Measurements from ENCODE around the gene PCBP3.
"Not testable (repeated sequence)": the region's sequence is repeated elsewhere in the genome, so short reads cannot be mapped to it uniquely, and the experiment has no call there.

Gene PCBP3

DNA sequence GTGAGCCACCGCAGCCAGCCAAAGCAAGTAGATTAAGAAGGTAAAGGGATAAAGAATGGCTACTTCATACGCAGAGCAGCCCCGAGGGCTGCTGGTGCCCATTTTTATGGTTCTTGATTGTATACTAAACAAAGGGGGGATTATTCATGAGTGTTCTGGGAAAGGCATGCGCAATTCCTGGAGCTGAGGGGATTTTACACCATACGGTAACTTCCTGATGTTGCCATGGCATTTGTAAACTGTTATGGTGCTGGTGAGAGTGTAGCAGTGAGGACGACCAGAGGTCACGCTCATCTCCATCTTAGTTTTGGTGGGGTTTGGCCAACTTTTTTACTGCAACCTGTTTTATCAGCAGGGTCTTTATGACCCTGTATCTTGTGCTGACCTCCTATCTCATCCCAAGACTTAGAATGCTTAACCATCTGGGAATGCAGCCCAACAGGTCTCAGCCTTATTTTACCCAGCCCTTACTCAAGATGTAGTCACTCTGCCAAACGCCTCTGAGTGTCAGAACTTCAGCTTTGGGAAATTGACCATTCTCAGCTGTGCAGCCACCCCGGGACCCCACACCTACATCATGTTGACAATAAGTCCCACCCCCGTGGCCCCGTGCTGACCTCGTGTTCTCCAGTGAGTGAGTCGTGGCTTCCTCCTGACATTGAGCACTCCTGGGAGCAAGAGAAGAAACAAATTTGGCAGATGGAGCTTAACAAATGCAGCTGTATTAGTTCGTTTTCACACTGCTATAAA lies 188.6 kb downstream of the PCBP3 start:
- DNase-seq: no peak

DNA sequence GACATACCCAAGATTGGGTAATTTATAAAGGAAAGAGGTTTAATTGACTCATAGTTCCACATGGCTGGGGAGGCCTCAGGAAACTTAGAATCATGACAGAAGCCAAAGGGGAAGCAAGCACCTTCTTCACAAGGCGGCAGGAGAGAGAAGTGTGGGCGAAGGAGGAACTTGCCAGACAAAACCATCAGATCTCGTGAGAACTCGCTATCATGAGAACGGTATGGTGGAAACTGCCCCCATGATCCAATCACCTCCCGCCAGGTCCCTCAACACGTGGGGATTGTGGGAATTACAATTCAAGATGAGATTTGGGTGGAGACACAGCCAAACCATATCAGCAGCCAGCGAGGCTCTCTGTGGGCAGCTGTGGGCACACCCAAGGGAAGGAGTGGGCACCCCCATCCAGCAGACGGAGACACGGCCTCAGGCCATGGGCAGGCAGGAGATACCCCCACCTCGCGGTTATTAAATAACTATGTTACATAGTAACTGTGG lies 189.3 kb downstream of the PCBP3 start:
- not testable (repeated sequence) for DNase-seq

- no peak for DNase-seq
These were observed 189.9 kb downstream of the PCBP3 start for GRCh38 chr21:45833414-45833813.

GRCh38 chr21:45834026-45834715 lies 190.6 kb downstream of the PCBP3 start:
- no peak for DNase-seq

- DNase-seq: no peak
These were observed 191.3 kb downstream of the PCBP3 start for GRCh38 chr21:45834821-45835293.

- DNase-seq: no peak
These were observed 192.1 kb downstream of the PCBP3 start for GRCh38 chr21:45835301-45836267.

DNA sequence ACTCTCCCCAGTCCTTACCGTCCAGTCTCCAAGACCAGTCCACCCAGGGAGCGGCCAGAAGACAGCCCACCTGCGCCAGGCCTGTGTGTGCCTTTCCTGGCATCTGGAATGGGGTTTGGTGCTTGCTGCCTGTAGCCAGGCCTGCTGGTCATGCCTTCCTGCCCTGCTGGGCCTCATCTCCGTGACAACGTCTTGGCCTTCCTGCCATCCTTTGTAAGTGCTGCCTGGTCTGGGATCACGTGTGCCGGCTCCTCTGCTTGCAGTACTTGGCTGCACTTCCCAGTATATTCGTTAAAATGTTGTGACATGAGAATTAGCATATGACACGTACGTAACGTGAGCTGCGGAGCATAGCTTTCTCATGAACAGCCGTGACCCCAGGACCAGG lies 192.7 kb downstream of the PCBP3 start:
- no peak for DNase-seq

DNA sequence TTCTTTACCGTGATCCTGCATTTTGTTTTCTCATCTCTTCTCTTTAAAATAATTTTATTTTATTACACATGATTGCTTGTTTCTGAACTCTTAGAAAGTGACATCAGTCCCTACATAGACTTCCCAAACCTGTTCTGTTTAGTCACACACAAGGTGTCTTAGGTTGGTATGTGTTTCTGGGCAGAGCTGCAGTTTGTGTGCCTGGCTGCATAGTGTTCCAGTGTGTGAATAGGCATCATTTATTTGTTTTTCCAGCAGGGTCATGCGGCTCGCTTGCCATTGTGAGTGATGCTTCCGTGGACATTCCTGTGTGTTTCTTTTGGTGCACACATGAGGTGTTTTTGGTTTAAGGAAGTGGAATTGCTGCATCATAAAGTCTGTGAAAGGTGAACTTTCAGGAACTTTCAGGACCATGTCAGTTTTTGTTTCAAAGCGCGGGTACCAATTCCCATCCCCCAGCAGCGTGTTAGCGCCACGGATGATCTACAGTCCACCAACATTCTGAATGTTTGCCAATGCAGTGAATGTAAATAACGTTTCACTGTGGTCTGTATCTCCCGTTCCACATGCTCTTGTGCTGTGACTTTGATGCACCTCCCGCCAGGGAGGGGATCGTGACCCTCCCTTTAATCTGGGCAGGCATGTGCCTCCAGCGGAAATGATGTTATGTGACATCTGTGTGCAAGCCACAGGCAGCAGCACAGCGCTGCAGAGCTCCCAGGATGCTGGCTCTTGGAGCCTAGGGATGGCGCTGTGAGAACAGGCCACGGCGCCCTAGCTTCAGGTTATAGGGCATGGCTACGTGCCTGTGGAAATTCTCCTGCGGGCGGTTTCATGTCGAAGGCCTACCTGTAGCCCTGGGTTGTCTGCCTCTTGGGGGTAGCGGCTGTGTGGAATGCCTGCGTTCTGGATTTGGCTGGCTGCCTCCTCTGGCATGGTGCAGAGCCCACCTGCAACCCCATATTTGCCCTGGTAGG lies 193.5 kb downstream of the PCBP3 start:
- DNase-seq: no peak

- DNase-seq: no peak
These were observed 194.4 kb downstream of the PCBP3 start for GRCh38 chr21:45837936-45838335.

- peak; percentile 80 for DNase-seq
These were observed 195.1 kb downstream of the PCBP3 start for GRCh38 chr21:45838634-45839033.

DNA sequence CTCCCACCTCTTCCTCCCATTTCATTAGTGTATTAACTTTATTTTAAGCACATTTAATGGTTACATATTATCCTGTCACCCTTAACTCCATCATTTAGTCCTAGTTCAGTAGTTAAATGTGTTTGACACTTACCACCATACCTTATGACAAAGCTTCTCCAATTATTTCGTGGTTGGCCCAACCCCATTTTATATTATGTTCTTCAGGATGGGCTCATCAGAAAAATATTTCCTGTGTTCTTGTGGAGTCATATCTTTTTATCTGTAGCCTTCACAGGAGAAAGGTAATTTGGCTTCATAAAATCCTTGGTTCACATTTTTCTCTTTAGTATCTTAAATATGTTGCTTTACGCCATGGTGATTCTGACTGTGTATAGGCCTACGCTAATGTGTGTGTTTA lies 195.7 kb downstream of the PCBP3 start:
- DNase-seq: peak; percentile 53

GRCh38 chr21:45841033-45841432 lies 197.5 kb downstream of the PCBP3 start:
- no peak for DNase-seq

GRCh38 chr21:45843426-45843825 lies 199.9 kb downstream of the PCBP3 start:
- DNase-seq: no peak

- DNase-seq: no peak
These were observed 200.7 kb downstream of the PCBP3 start for GRCh38 chr21:45844181-45844580.

DNA sequence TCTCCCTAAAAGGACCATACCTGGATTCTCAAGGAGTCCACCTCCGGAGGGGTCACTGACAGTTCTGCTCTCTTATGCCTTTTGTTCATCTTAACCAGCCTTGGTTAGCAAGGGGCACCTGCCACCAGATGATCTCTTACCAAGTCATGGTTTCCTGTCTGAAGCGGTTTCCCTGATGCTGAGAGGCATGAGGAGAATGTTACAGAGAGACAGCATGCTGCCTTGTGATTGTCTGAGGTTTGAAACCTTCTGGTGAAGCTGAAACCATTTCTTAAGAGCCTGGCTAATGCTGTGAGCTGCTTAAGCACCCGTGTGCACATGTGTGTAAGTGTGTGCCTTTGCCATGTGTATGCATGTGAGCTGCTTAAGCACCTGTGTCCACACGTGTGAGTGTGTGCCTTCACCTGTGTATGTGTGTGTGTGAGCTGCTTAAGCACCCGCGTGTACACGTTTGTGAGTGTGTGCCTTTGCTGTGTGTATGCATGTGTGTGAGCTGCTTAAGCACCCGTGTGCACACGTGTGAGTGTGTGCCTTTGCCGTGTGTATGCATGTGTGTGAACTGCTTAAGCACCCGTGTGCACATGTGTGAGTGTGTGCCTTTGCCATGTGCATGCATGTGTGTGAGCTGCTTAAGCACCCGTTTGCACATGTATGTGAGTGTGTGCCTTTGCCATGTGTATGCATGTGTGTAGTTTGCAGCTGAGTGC lies 201.7 kb downstream of the PCBP3 start:
- no peak for DNase-seq

- DNase-seq: no peak
These were observed 202.2 kb downstream of the PCBP3 start for GRCh38 chr21:45845770-45846090.

GRCh38 chr21:45846373-45847160 lies 203.0 kb downstream of the PCBP3 start:
- no peak for DNase-seq

DNA sequence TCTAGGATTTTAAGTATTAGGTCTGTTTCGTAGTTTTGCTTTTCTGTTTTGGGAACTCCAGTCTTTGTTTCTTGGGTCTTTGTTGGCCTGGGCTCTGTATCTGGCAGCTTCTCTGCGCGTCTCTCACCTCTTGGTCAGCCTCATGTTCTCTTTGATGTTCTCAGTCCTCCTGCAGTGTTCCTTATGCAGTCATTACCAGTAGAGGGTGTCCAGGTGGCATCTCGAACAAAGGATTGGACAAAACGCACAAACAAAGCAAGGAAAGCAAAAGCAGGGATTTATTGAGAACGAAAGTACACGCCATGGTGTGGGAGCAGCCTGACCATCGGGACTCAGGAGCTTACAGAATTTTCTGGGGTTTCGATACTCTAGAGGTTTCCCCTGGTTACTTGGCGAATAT lies 204.3 kb downstream of the PCBP3 start:
- no peak for DNase-seq

DNA sequence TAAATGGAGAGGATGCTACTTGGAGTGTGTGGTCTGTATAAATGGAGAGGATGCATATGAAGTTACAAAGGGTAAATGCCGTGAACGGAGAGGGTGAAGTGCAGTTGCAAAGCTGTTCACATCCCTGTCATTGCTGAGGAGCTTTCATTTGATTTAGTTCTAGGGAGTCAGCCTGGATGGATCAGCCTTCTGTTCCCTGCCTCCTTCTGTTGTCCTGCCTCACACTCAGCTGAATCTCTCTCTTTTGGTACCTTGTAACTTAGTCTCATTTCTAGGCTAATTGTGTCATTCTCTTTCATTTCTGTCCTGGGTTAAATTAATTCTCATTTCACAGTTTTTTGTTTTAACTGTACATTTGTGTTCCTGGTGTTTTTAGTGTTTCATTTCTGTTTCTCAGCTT lies 204.8 kb downstream of the PCBP3 start:
- no peak for DNase-seq

DNA sequence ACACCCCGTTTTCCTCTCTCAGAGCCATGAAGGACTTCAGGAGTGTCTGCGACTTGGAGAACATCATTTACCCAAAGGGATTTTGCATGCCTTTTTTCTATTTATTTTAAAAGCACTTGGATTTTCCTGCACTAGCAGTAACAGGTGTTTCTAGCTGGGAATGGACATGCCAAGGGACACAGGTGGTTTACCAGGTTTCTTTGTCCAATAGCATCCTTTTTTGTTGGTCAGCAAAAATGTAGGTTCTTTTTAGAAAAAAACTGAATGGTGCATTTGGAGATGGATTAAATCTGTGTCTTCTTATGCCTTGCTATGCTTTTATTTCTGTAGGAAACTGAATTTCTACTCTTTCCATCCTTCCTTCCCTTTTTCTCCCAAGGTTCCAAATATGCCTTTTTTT lies 205.3 kb downstream of the PCBP3 start:
- no peak for DNase-seq
